ENCODE data around the gene TMEM131.

TMEM131 gene

GRCh38 chr2:97720746-97721145 is 275.0 kb downstream of the TMEM131 start:
- no peak overlapping the region for H3K4me3 ChIP-seq (ENCODE audit: low read depth, low read length)
- TF ChIP-seq, protein P1, sequence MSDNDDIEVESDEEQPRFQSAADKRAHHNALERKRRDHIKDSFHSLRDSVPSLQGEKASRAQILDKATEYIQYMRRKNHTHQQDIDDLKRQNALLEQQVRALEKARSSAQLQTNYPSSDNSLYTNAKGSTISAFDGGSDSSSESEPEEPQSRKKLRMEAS (IDR thresholded peaks at IDR 0.05; ENCODE audit: low read depth, low read length), result no peak
- TF ChIP-seq MYC (IDR thresholded peaks at IDR 0.05; ENCODE audit: low read depth, low read length) (no peak), POLR2A (IDR thresholded peaks at IDR 0.05; ENCODE audit: extremely low read depth, insufficient read length) (no peak)
- TF ChIP-seq, protein P2, sequence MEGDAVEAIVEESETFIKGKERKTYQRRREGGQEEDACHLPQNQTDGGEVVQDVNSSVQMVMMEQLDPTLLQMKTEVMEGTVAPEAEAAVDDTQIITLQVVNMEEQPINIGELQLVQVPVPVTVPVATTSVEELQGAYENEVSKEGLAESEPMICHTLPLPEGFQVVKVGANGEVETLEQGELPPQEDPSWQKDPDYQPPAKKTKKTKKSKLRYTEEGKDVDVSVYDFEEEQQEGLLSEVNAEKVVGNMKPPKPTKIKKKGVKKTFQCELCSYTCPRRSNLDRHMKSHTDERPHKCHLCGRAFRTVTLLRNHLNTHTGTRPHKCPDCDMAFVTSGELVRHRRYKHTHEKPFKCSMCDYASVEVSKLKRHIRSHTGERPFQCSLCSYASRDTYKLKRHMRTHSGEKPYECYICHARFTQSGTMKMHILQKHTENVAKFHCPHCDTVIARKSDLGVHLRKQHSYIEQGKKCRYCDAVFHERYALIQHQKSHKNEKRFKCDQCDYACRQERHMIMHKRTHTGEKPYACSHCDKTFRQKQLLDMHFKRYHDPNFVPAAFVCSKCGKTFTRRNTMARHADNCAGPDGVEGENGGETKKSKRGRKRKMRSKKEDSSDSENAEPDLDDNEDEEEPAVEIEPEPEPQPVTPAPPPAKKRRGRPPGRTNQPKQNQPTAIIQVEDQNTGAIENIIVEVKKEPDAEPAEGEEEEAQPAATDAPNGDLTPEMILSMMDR (IDR thresholded peaks at IDR 0.05; ENCODE audit: low read depth, low read length), result no peak
- DNase-seq (ENCODE audit: low read depth), result no peak

DNA sequence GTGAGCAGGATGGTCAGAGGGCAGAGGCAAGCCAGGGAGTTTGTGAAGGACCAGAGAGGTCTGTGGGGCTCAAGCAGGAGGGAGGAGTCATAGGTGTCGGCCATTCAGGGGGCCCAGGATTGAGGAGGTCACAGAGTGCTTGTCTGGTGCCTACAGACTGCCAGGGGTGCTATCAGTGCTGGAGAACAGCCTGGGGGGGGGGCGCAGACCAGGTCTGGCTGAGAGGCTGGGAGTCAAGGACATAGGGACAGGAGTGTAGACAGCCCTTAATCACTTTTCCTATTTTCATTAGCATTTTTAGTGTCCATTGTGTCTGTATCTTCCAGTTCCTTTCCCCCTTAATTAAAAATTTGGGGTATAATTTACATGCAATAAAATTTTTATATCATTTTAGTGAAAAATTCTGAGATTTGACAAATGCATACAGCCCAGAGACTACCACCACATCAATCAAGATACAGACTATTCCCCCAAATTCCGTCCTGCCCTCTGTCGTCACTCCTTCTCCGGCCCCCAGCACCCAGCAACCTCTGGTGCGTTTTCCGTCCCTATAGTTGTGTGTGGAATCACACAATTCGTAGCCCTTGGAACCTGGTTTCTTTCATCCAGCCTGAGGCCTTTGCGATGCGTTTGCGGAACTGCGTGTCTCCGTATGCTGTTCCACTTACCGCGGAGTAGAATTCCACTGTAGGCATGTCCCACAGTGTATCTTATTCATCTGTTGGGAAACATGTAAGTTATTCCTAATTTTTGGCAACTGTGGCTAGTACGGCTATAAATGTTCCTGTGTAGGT is 276.2 kb downstream of the TMEM131 start:
- H3K4me3 ChIP-seq (ENCODE audit: low read depth, low read length), result no peak overlapping the region
- DNase-seq (ENCODE audit: low read depth), result no peak
- TF ChIP-seq, protein P2 (IDR thresholded peaks at IDR 0.05; ENCODE audit: low read depth, low read length), result no peak
- TF ChIP-seq MYC (IDR thresholded peaks at IDR 0.05; ENCODE audit: low read depth, low read length) (no peak), POLR2A (IDR thresholded peaks at IDR 0.05; ENCODE audit: extremely low read depth, insufficient read length) (no peak)
- TF ChIP-seq, protein P1 (IDR thresholded peaks at IDR 0.05; ENCODE audit: low read depth, low read length), result no peak

DNA sequence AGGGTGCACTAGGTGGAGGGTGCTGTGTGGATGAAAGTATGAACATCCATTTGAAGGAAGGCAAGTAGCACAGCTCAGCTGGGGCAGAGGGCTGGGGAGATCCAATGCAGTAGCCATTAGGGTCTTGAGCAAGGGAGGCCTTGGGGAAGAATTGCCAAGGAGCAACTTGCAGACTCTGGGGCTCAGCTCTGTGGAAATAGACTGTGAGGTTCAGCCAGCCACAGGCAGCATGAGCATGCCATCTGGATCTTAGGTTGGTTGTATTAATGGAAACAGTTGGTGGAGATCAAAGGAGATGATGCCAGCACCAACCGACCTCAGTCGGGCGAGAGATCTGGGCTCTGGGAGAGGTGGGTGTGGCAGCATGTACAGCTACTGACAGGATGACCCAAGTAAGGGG is 276.8 kb downstream of the TMEM131 start:
- no peak overlapping the region for H3K4me3 ChIP-seq (ENCODE audit: low read depth, low read length)
- peak; percentile 61 for DNase-seq (ENCODE audit: low read depth)
- no peak for TF ChIP-seq POLR2A (IDR thresholded peaks at IDR 0.05; ENCODE audit: extremely low read depth, insufficient read length)
- TF ChIP-seq, protein P1 (IDR thresholded peaks at IDR 0.05; ENCODE audit: low read depth, low read length), result no peak
- no peak for TF ChIP-seq MYC (IDR thresholded peaks at IDR 0.05; ENCODE audit: low read depth, low read length)
- TF ChIP-seq, protein P2 (IDR thresholded peaks at IDR 0.05; ENCODE audit: low read depth, low read length), result no peak

- peak; percentile 84 for DNase-seq (ENCODE audit: low read depth)
- H3K4me3 ChIP-seq (ENCODE audit: low read depth, low read length), result no peak overlapping the region
- TF ChIP-seq MYC (IDR thresholded peaks at IDR 0.05; ENCODE audit: low read depth, low read length) (peak; percentile 37), POLR2A (IDR thresholded peaks at IDR 0.05; ENCODE audit: extremely low read depth, insufficient read length) (peak; percentile 36)
- TF ChIP-seq, protein P2 (IDR thresholded peaks at IDR 0.05; ENCODE audit: low read depth, low read length), result no peak
- TF ChIP-seq, protein P1 (IDR thresholded peaks at IDR 0.05; ENCODE audit: low read depth, low read length), result peak; percentile 90
Measured at GRCh38 chr2:97718051-97718882, 277.5 kb downstream of the TMEM131 start.

- no peak overlapping the region for H3K4me3 ChIP-seq (ENCODE audit: low read depth, low read length)
- DNase-seq (ENCODE audit: low read depth), result no peak
- TF ChIP-seq MYC (IDR thresholded peaks at IDR 0.05; ENCODE audit: low read depth, low read length) (no peak), POLR2A (IDR thresholded peaks at IDR 0.05; ENCODE audit: extremely low read depth, insufficient read length) (no peak)
- TF ChIP-seq, protein P1 (IDR thresholded peaks at IDR 0.05; ENCODE audit: low read depth, low read length), result no peak
- TF ChIP-seq, protein P2 (IDR thresholded peaks at IDR 0.05; ENCODE audit: low read depth, low read length), result no peak
Measured at GRCh38 chr2:97717613-97717995, 278.1 kb downstream of the TMEM131 start.

All from NB4 (cell line).